K562 (cell line): ENCODE data around the gene MSL2. TPM values are rescaled to one million over a fixed set of nuclear protein-coding genes. Genes with fewer than 3 reads are reported as not detected.

ENCODE experiments used
- CCNT2 ChIP-seq: IDR thresholded peaks from 2 replicates; pipeline ENCODE4 v1.6.1; 2011; ENCODE audit warnings: borderline replicate concordance, low read depth, mild to moderate bottlenecking, moderate library complexity, mixed read lengths, low read length; ENCODE audit not compliant: insufficient read length; ENCODE audit errors: extremely low read depth
- CREM ChIP-seq: IDR thresholded peaks from 2 replicates; pipeline ENCODE4 v1.6.1; 2014; ENCODE audit warnings: antibody characterized with exemption, low read depth
- ELK3 ChIP-seq: fragments of 450-650 bp; formaldehyde crosslinking; IDR thresholded peaks from 2 replicates; pipeline ENCODE4 v1.4.0; 2020; ENCODE audit warnings: mild to moderate bottlenecking
- EP400 ChIP-seq: fragments of 450-650 bp; IDR thresholded peaks from 2 replicates; pipeline ENCODE4 v1.6.1; 2017; ENCODE audit warnings: antibody characterized with exemption, mild to moderate bottlenecking, moderate library complexity
- HINFP ChIP-seq: fragments of 450-650 bp; conservative IDR thresholded peaks from 2 replicates; pipeline ENCODE4 v1.6.1; 2016; ENCODE audit warnings: missing genetic modification characterization, low read depth, mild to moderate bottlenecking, control low read depth, missing compliant biosample characterization
- ID3 ChIP-seq, 2 experiments: fragments of 250-450 bp in 1 of 2; fragments of 450-650 bp in 1 of 2; sonication (Bioruptor Pico) in 1 of 2; IDR thresholded peaks; 2 replicates each; pipeline versions ENCODE4 v1.6.1 to v1.8.0; 2016 to 2021; ENCODE audit warnings: mild to moderate bottlenecking in 2 of 2, moderate library complexity in 2 of 2, missing compliant biosample characterization in 1 of 2, missing genetic modification characterization in 1 of 2
- KLF16 ChIP-seq: IDR thresholded peaks from 2 replicates; pipeline ENCODE4 v1.6.1; 2016; ENCODE audit warnings: antibody characterized with exemption
- LEF1 ChIP-seq: fragments of 450-650 bp; IDR thresholded peaks from 2 replicates; pipeline ENCODE4 v1.6.1; 2016; ENCODE audit warnings: mild to moderate bottlenecking
- MYC ChIP-seq, 2 experiments: fragments of 250-450 bp in 1 of 2; sonication (Bioruptor Pico) in 1 of 2; IDR thresholded peaks; 2 replicates each; pipeline versions ENCODE4 v1.5.1 to v1.6.1; 2012 to 2021; ENCODE audit warnings: low read depth in 2 of 2, borderline replicate concordance in 1 of 2, improper control_type of control experiment in 1 of 2, low read length in 1 of 2, mild to moderate bottlenecking in 1 of 2, moderate library complexity in 1 of 2
- NFIC ChIP-seq: fragments of 450-650 bp; IDR thresholded peaks from 2 replicates; pipeline ENCODE4 v1.6.1; 2017; ENCODE audit warnings: mild to moderate bottlenecking, inconsistent platforms
- POLR2AphosphoS5 ChIP-seq: IDR thresholded peaks from 2 replicates; pipeline ENCODE4 v1.6.1; 2011; ENCODE audit warnings: mild to moderate bottlenecking, low read depth, low read length, moderate library complexity; ENCODE audit not compliant: control insufficient read depth, insufficient read depth
- SMAD4 ChIP-seq: fragments of 250-450 bp; sonication (Bioruptor Pico); conservative IDR thresholded peaks from 2 replicates; pipeline ENCODE4 v1.8.0; 2021; ENCODE audit warnings: inconsistent platforms, mild to moderate bottlenecking, moderate library complexity
- SMC3 ChIP-seq: conservative IDR thresholded peaks from 2 replicates; pipeline ENCODE4 v1.6.1; 2011; ENCODE audit warnings: low read depth, low read length, improper control_type of control experiment; ENCODE audit not compliant: insufficient read depth
- STAT5A ChIP-seq: IDR thresholded peaks from 2 replicates; pipeline ENCODE4 v1.6.1; 2012; ENCODE audit warnings: low read length, inconsistent platforms, borderline replicate concordance
- SUPT5H ChIP-seq: fragments of 450-650 bp; IDR thresholded peaks from 2 replicates; pipeline ENCODE4 v1.6.1; 2016
- ZNF263 ChIP-seq: sonication (generic); formaldehyde crosslinking; IDR thresholded peaks from 2 replicates; pipeline ENCODE4 v1.8.0; 2022; ENCODE audit warnings: mild to moderate bottlenecking, missing genetic modification reagents, borderline replicate concordance
- polyA plus RNA-seq, 8 experiments: library from polyadenylated mRNA; depleted of rRNA in 4 of 8; stranded (reverse) in 5 of 8; unstranded in 3 of 8; fragments of >200 nt; fragmentation: Nextera tagmentation in 2 of 8; fragmentation: Illumina TruSeq in 1 of 8; extraction: Ambion mirVana in 2 of 8; extraction: Trizol in 1 of 8; gene quantifications; 2 replicates each; pipeline versions ENCODE4 v1.2.1 to v1.2.3, GENCODE V29; 2011 to 2014; ENCODE audit warnings: inconsistent platforms in 1 of 8, missing spikeins in 1 of 8
- total RNA-seq, 7 experiments: library from RNA; depleted of rRNA in 6 of 7; stranded (reverse); fragments of >200 nt in 6 of 7; fragmentation: Illumina TruSeq in 2 of 7; extraction: Trizol in 2 of 7; gene quantifications; 2 replicates each; pipeline versions ENCODE4 v1.2.1 to v1.2.3, GENCODE V29; 2011 to 2021; ENCODE audit warnings: low replicate concordance in 1 of 7
- TF ChIP-seq, protein P1 (sequence below): fragments of 250-450 bp; sonication (Bioruptor Pico); IDR thresholded peaks from 2 replicates; pipeline ENCODE4 v1.4.0; 2020; ENCODE audit warnings: mild to moderate bottlenecking, moderate library complexity
- TF ChIP-seq, protein P2 (sequence below): sonication (generic); formaldehyde crosslinking; IDR thresholded peaks from 2 replicates; pipeline ENCODE4 v1.8.0; 2022; ENCODE audit warnings: missing genetic modification reagents, mild to moderate bottlenecking, moderate library complexity, borderline replicate concordance

Gene MSL2
- total and polyA plus RNA-seq, 9 of the 15 experiments (the other 6 are each of a cell fraction or from before 2014, with no cell fraction given) = 1.9 to 19.9 (median 9.1) TPM

DNA sequence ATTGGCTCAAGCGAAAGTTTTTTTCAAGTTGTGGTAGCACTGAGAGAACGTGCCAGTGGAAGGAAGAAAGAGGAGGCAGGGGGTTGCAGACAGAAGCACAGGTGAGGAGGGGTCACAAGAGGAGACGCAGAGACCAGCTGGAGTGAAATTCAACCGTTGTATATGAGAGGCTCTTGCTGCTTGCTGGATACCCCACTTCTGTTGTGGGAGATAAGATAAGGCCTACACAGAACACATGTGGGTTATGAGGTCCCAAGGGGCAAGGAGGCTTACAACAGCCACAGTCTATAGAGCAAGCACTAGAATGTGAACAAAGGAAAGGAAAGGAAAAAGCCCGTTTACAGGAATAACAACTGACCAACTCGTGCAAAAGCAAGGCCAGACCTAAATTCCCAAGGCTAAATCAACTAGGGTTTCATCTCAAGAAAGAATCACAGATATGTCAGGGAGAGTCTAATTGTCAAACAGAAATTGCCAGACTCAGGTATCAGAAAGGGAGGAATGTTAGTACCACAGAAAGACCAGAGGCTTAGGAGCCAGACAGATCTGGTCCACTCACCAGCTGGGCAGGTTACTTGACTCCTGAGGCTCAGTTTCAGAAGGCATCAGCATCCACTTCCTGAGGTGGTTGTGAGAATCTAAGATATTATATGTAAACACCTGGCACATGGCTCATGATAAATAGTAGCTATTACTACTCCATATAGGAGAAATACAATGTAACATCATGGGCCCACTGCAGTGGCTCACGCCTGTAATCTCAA lies 60.9 kb downstream of the MSL2 start (continued):
- TF ChIP-seq ELK3 (CRISPR knock-in tag) = no peak
- peak; percentile 86 for TF ChIP-seq KLF16
- peak; percentile 80 for TF ChIP-seq NFIC
- TF ChIP-seq STAT5A = peak; percentile 70; the same call in 1 of the 2 replicates
- TF ChIP-seq SMAD4 (CRISPR knock-in tag) = peak; percentile 72
- TF ChIP-seq HINFP (tag) = no peak
- TF ChIP-seq CCNT2 = peak; percentile 40
- TF ChIP-seq ZNF263 (CRISPR knock-in tag) = no peak
- TF ChIP-seq LEF1 = peak; percentile 89
- peak; percentile 38; the same call in 1 of the 2 replicates for TF ChIP-seq EP400
- peak; percentile 74 for TF ChIP-seq MYC (IDR thresholded peaks at IDR 0.05; ENCODE audit: low read depth, low read length)
- no peak for TF ChIP-seq MYC (CRISPR knock-in tag; IDR thresholded peaks at IDR 0.05; ENCODE audit: borderline replicate concordance, low read depth)
- TF ChIP-seq, protein P1, sequence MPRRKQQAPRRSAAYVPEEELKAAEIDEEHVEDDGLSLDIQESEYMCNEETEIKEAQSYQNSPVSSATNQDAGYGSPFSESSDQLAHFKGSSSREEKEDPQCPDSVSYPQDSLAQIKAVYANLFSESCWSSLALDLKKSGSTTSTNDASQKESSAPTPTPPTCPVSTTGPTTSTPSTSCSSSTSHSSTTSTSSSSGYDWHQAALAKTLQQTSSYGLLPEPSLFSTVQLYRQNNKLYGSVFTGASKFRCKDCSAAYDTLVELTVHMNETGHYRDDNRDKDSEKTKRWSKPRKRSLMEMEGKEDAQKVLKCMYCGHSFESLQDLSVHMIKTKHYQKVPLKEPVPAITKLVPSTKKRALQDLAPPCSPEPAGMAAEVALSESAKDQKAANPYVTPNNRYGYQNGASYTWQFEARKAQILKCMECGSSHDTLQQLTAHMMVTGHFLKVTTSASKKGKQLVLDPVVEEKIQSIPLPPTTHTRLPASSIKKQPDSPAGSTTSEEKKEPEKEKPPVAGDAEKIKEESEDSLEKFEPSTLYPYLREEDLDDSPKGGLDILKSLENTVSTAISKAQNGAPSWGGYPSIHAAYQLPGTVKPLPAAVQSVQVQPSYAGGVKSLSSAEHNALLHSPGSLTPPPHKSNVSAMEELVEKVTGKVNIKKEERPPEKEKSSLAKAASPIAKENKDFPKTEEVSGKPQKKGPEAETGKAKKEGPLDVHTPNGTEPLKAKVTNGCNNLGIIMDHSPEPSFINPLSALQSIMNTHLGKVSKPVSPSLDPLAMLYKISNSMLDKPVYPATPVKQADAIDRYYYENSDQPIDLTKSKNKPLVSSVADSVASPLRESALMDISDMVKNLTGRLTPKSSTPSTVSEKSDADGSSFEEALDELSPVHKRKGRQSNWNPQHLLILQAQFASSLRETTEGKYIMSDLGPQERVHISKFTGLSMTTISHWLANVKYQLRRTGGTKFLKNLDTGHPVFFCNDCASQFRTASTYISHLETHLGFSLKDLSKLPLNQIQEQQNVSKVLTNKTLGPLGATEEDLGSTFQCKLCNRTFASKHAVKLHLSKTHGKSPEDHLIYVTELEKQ = no peak
- TF ChIP-seq CREM = peak; percentile 30; the same call in 1 of the 2 replicates
- no peak for TF ChIP-seq ID3 (CRISPR knock-in tag; IDR thresholded peaks at IDR 0.05)
- TF ChIP-seq ID3 (tag; IDR thresholded peaks at IDR 0.05) = 0 out of 2 replicates have a peak, but pooled peaks have one; percentile 36
- TF ChIP-seq SMC3 = no peak
- no peak for TF ChIP-seq SUPT5H
- TF ChIP-seq, protein P2, sequence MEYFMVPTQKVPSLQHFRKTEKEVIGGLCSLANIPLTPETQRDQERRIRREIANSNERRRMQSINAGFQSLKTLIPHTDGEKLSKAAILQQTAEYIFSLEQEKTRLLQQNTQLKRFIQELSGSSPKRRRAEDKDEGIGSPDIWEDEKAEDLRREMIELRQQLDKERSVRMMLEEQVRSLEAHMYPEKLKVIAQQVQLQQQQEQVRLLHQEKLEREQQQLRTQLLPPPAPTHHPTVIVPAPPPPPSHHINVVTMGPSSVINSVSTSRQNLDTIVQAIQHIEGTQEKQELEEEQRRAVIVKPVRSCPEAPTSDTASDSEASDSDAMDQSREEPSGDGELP (CRISPR knock-in tag) = peak; percentile 71
- TF ChIP-seq POLR2AphosphoS5 = peak; percentile 80; the same call in 1 of the 2 replicates
